SK-N-SH treated with all-trans-retinoic acid at 6 μM for 48 hours (cell line): ENCODE results near the gene SGTB.

Source experiments
- CREB5 ChIP-seq: fragments of 250-450 bp; sonication (Bioruptor Pico); IDR thresholded peaks from 2 replicates; pipeline ENCODE4 v1.5.1; 2020; ENCODE audit warnings: low read depth, mild to moderate bottlenecking, moderate library complexity
- CSDC2 ChIP-seq: fragments of 250-450 bp; sonication (Bioruptor Pico); IDR thresholded peaks from 2 replicates; pipeline ENCODE4 v1.5.0; 2020; ENCODE audit warnings: mild to moderate bottlenecking, moderate library complexity
- CSRNP3 ChIP-seq: fragments of 250-450 bp; sonication (Bioruptor Pico); IDR thresholded peaks from 2 replicates; pipeline ENCODE4 v1.5.1; 2021; ENCODE audit warnings: mild to moderate bottlenecking, moderate library complexity
- ESRRG ChIP-seq: fragments of 250-450 bp; sonication (Bioruptor Pico); IDR thresholded peaks from 2 replicates; pipeline ENCODE4 v1.6.1; 2021; ENCODE audit warnings: mild to moderate bottlenecking
- ISL1 ChIP-seq: fragments of 250-450 bp; sonication (Bioruptor Pico); IDR thresholded peaks from 2 replicates; pipeline ENCODE4 v2.1.2; 2022; ENCODE audit warnings: mild to moderate bottlenecking, moderate library complexity
- OSR1 ChIP-seq: fragments of 250-450 bp; sonication (Bioruptor Pico); IDR thresholded peaks from 2 replicates; pipeline ENCODE4 v1.8.0; 2022; ENCODE audit warnings: moderate library complexity, mild to moderate bottlenecking, inconsistent platforms
- POU6F1 ChIP-seq: fragments of 250-450 bp; sonication (Bioruptor Pico); IDR thresholded peaks from 2 replicates; pipeline ENCODE4 v1.8.0; 2021; ENCODE audit warnings: low read depth, mild to moderate bottlenecking, moderate library complexity, borderline replicate concordance
- RARB ChIP-seq: fragments of 250-450 bp; sonication (Bioruptor Pico); IDR thresholded peaks from 2 replicates; pipeline ENCODE4 v1.8.0; 2021; ENCODE audit warnings: mild to moderate bottlenecking, moderate library complexity
- TCF4 ChIP-seq: fragments of 250-450 bp; sonication (Bioruptor Pico); IDR thresholded peaks from 2 replicates; pipeline ENCODE4 v1.8.0; 2021; ENCODE audit warnings: mild to moderate bottlenecking, moderate library complexity, borderline replicate concordance
- TOX ChIP-seq: fragments of 250-450 bp; sonication (Bioruptor Pico); IDR thresholded peaks from 2 replicates; pipeline ENCODE4 v1.8.0; 2021; ENCODE audit warnings: mild to moderate bottlenecking, moderate library complexity, borderline replicate concordance
- TSHZ2 ChIP-seq: fragments of 250-450 bp; sonication (Bioruptor Pico); IDR thresholded peaks from 2 replicates; pipeline ENCODE4 v1.5.0; 2020; ENCODE audit warnings: mild to moderate bottlenecking, moderate library complexity
- ZFP30 ChIP-seq: fragments of 450-650 bp; formaldehyde crosslinking; IDR thresholded peaks from 2 replicates; pipeline ENCODE4 v1.5.0; 2022; ENCODE audit warnings: mild to moderate bottlenecking, moderate library complexity
- ZNF565 ChIP-seq: fragments of 450-650 bp; formaldehyde crosslinking; conservative IDR thresholded peaks from 2 replicates; pipeline ENCODE4 v1.5.0; 2020; ENCODE audit warnings: low read depth, mild to moderate bottlenecking, moderate library complexity
- TF ChIP-seq, protein P1 (sequence below): fragments of 250-450 bp; sonication (Bioruptor Pico); IDR thresholded peaks from 2 replicates; pipeline ENCODE4 v1.8.0; 2020; ENCODE audit warnings: mild to moderate bottlenecking, moderate library complexity, borderline replicate concordance

GRCh38 chr5:65699338-65699737 lies 22.6 kb downstream of the SGTB start:
- TF ChIP-seq TSHZ2 (no peak), CSDC2 (CRISPR knock-in tag) (no peak), ISL1 (no peak), CREB5 (CRISPR knock-in tag) (no peak), ZFP30 (CRISPR knock-in tag) (no peak), ESRRG (CRISPR knock-in tag) (no peak), OSR1 (CRISPR knock-in tag) (no peak), CSRNP3 (no peak), POU6F1 (CRISPR knock-in tag) (no peak), TCF4 (no peak), RARB (CRISPR knock-in tag) (no peak), TOX (CRISPR knock-in tag) (no peak), ZNF565 (CRISPR knock-in tag) (no peak)
- TF ChIP-seq, protein P1, sequence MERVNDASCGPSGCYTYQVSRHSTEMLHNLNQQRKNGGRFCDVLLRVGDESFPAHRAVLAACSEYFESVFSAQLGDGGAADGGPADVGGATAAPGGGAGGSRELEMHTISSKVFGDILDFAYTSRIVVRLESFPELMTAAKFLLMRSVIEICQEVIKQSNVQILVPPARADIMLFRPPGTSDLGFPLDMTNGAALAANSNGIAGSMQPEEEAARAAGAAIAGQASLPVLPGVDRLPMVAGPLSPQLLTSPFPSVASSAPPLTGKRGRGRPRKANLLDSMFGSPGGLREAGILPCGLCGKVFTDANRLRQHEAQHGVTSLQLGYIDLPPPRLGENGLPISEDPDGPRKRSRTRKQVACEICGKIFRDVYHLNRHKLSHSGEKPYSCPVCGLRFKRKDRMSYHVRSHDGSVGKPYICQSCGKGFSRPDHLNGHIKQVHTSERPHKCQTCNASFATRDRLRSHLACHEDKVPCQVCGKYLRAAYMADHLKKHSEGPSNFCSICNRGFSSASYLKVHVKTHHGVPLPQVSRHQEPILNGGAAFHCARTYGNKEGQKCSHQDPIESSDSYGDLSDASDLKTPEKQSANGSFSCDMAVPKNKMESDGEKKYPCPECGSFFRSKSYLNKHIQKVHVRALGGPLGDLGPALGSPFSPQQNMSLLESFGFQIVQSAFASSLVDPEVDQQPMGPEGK (CRISPR knock-in tag) = no peak
